Measurements from ENCODE around the gene P4HA1. TPM values are rescaled to one million over a fixed set of nuclear protein-coding genes. Genes with fewer than 3 reads are reported as not detected.

P4HA1 gene
- polyA plus RNA-seq, 3 donors, result 13.4 to 20.9 (median 20.4) TPM

DNA sequence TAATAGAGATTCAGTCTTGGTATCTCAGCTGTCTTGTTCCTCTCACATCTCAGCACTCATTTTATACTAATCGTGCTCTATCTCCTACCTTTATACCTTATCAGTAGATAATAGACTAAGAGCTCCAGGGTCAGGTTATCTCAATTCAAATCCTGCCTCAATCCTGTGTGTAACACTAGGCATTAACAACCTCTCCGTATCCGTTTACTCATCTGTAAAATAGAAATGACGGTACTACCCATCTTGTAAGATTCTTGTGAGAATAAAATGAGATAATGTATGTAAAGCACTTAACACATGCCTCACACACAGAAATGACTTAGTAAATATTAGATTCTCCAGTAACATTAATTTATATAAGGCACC, 622 bp upstream of the P4HA1 start:
- H3K27ac ChIP-seq (ENCODE audit: low read depth, low read length), result no peak overlapping the region

DNA sequence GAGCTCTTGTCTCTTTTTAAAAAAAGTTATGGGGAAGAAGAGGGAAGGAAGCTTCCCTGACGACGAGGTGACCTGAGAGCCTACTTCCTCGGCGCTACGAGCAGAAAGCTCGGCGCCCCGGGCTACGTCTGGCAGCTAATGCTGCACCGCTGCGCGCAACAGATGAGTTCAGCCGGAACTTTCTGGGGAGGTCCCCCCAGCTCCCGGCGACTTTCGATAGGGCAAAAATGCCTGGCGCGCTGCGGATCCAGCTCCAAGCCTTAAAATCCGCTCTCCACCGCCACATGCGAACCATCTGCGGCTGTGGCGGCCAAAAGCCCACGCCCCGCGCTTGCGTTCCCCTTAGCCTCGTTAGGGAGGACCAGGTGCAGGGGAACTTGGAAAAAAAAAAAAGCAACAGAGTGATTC, 621 bp downstream of the P4HA1 start:
- H3K27ac ChIP-seq (ENCODE audit: low read depth, low read length), result peak overlapping the region; percentile 21
- 0 to 1% (median 0%) methylated on average over 29 of the region's 29 CpGs for WGBS, 3 donors

More for the DNA sequence above, 622 bp upstream of the P4HA1 start:
- WGBS, 3 donors, result 29 to 51% (median 49%) methylated on average over 4 of the region's 4 CpGs

DNA sequence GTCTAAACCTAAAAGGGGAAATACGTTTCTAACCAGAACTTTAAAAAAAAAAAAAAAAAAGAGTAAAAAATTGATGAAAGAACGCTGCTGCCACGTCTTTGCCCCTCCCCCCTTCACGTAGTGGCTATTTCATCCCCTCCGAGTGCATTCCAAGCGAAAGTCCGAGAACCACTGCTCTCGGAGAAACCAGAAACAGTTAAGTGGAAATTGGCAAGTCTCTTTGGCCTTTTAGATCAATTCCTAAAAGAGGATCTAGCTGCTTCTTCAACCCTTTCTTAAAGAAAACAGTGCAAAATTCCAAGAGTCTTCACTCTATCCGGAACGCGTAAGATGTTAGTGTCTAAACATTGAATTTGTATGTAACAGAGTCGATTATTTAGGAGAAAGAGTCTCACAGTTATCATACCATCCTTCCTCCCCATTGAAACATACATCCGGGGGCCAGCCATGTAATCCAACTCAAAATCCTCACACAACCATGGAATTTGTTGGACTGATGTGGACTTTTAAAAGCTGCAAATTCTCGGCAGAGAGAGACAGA, 1.1 kb downstream of the P4HA1 start:
- 0% methylated on average over 14 of the region's 14 CpGs for WGBS, 3 donors
- no peak overlapping the region for H3K27ac ChIP-seq (ENCODE audit: low read depth, low read length)

DNA sequence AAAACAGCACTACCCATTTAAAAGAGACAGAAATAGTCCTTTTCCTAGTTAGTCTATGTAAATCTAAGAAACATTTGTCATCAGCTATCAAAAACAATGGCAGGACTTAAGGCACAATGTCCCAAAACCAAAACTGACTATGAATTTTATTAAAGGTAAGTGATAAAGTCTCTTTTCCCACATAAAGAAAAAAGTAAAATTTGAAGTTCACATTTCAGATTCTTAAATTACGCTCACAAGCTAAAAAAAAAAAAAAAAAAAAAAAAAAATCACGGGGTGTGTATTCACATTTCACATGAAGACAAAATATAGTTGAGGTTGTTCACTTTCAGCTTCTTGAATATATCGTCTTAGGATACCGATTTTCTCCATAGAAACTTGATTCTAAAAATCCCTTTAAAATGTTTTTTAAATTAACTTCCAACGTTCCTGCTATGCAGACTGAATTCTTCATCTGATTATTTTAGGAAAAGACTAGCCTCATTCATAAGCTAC, 1.6 kb downstream of the P4HA1 start:
- WGBS, 3 donors, result 2 to 8% (median 4%) methylated on average over 5 of the region's 5 CpGs
- H3K27ac ChIP-seq (ENCODE audit: low read depth, low read length), result no peak overlapping the region

- 49 to 55% (median 49%) methylated on average over 2 of the region's 2 CpGs for WGBS, 3 donors
- H3K27ac ChIP-seq (ENCODE audit: low read depth, low read length), result no peak overlapping the region
Measured at GRCh38 chr10:73093922-73094850, 2.5 kb downstream of the P4HA1 start.

- 96 to 100% (median 96%) methylated on average over 3 of the region's 3 CpGs for WGBS, 3 donors
- H3K27ac ChIP-seq (ENCODE audit: low read depth, low read length), result no peak overlapping the region
Measured at GRCh38 chr10:73092830-73093229, 3.8 kb downstream of the P4HA1 start.

GRCh38 chr10:73088304-73088703, 8.4 kb downstream of the P4HA1 start:
- no peak overlapping the region for H3K27ac ChIP-seq (ENCODE audit: low read depth, low read length)

DNA sequence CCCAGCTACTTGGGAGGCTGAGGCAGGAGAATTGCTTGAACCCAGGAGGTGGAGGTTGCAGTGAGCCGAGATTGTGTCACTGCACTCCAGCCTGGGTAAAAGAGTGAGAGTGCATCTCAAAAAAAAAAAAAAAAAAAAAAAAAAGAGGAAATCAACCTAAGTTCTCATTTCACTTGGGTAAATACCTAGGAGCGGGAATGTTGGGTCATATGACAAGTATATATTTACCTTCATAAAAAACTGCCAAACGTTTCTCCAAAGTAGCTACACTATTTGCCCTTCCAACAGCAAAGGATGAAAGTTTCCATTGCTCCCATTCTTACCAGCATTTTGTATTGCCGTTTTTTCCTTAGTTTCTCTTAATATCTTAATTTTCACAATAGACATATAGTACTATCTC, 9.8 kb downstream of the P4HA1 start:
- WGBS, 3 donors, result 38 to 72% (median 71%) methylated on average over 4 of the region's 4 CpGs
- H3K27ac ChIP-seq (ENCODE audit: low read depth, low read length), result no peak overlapping the region

DNA sequence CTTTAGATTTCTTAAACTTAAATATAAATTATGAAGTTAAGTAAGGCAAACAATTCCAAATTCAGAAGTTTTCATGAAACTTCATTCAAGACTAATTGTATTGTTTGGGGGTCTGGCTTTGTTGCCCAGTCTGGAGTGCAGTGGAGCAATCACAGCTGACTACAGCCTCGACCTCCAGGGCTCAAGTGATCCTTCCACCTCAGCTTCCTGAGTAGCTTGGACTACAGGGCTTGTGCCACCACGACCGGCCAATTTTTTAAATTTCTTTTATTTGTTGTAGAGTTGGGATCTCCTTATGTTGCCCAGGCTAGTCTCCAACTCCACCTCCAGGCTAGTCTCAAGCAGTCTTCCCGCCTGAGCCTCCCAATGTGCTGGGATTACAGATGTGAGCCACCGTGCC, 12.5 kb downstream of the P4HA1 start:
- no peak overlapping the region for H3K27ac ChIP-seq (ENCODE audit: low read depth, low read length)
- 88 to 91% (median 90%) methylated on average over 5 of the region's 5 CpGs for WGBS, 3 donors

DNA sequence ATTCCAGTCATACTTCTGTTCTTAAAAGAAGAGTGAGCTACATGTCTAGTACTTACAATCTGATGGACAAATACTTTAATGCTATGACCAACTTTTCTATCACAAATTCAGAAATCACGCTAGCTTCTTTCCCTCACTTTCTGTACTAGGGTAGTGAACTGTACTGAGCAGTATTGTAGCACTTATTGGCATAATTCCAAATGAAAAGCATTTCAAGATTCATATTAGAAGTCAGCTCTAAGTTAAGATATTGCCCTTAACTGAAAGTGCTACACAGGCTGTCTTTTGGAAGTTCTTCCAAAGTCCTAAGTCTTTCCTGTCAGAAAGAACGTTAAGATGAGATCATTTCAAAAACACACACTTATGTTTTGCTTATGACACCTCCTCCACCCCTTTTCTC, 13.4 kb downstream of the P4HA1 start:
- H3K27ac ChIP-seq (ENCODE audit: low read depth, low read length), result no peak overlapping the region
- WGBS, 3 donors, result 39 to 52% (median 47%) methylated on average over 2 of the region's 2 CpGs

DNA sequence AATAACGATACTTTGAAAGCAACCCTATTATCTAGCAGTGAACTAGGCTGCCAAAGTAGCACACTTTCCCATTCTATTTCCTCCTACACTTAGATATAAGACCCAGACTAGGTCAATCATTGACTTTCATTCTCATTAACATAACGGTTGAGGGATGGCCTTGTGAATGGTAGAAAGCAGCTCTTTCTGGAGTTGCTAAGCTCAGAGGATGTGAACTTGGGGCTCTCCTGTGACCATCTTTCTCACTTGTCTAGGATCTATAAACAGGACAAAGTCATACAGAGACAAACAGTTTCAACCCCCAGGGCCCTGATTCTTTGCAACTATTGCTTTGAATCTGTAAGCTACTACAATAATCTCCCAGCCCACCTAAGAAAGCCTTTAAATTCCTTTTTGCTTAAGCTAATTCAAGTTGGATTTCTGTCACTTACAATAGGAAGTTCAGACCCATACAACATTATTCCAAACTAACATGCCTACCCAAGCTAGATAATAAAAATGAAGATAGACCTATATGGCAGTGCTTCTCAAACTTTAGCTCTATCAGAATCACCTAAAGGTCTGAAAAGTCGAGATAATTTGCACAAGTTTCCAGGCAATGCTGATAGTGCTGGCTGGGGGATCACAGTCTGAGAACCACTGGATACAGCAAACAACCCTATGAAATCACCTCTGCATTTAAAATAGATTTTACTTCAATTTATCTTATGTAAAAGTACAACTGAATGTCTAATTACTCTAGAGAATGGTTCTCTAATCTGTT, 16.7 kb downstream of the P4HA1 start:
- H3K27ac ChIP-seq (ENCODE audit: low read depth, low read length), result no peak overlapping the region
- 40 to 93% (median 91%) methylated on average over 3 of the region's 3 CpGs for WGBS, 3 donors

DNA sequence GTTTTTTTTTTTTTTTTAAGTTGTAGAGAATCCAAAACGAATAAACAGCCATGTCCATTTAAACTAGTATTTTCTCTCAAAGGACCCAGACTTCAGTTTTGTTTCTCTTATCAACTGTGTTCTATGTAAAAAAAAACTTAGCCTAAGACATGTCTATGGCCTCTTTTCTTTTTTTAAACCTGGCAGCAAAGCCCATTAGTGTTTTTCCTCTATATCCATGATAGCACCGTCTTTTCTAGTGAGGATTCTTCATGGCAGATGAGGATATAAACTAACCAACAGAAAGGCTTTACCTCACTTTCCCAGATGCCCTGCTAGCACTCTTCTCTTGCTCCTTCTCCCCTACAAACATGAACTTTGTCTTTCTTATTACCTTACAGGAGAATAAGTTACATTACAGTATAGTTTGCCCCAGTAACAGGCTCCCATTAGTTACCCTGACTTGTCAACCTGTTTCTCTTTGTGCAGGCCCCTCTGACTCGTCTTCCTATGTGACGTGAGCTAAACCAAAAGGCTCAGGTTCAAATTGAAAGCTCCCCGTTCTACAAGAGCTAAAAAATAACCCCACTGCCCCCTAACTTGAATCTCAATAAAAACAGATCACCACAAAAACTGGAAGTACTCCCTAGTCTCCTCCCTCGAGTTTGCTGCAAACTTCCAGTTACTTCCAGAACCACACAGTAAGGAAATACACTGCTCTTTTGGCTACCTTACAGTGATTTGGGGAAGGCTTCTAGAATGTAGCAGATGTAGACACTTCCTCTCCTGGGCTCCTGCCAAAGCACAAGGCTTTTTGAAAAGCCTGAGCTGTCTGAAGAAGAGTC, 20.1 kb downstream of the P4HA1 start:
- WGBS, 3 donors, result 24 to 54% (median 25%) methylated on average over 6 of the region's 6 CpGs
- no peak overlapping the region for H3K27ac ChIP-seq (ENCODE audit: low read depth, low read length)

GRCh38 chr10:73075829-73076228, 20.8 kb downstream of the P4HA1 start:
- no peak overlapping the region for H3K27ac ChIP-seq (ENCODE audit: low read depth, low read length)
- WGBS, 3 donors, result 76 to 96% (median 96%) methylated on average over 3 of the region's 3 CpGs

- H3K27ac ChIP-seq (ENCODE audit: low read depth, low read length), result no peak overlapping the region
Measured at GRCh38 chr10:73073627-73074026, 23.0 kb downstream of the P4HA1 start.

DNA sequence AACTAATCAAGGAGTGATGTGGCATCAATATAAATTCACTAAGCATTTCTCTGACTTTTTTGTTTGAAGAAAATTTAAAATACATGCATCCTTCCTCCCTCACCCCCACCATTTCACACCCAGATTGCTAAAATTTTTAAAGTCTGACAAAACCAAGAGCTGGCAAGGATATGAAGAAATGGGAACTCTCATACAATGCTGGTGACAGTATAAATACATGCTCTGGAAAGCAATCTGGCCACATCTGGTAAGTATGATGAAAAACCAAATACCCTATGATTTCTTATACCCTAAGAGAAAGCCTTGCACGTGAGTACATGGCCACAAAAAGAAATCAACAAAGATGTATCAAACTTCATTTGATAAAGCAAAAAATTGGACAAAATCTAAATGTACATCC, 31.2 kb downstream of the P4HA1 start:
- no peak overlapping the region for H3K27ac ChIP-seq (ENCODE audit: low read depth, low read length)
- 76 to 94% (median 77%) methylated on average over 1 of the region's 1 CpG for WGBS, 3 donors

- H3K27ac ChIP-seq (ENCODE audit: low read depth, low read length), result no peak overlapping the region
- WGBS, 3 donors, result 55 to 98% (median 91%) methylated on average over 1 of the region's 1 CpG
Measured at GRCh38 chr10:73061743-73062142, 34.9 kb downstream of the P4HA1 start.

GRCh38 chr10:73060738-73061635, 35.7 kb downstream of the P4HA1 start:
- H3K27ac ChIP-seq (ENCODE audit: low read depth, low read length), result no peak overlapping the region
- WGBS, 3 donors, result 37 to 43% (median 38%) methylated on average over 5 of the region's 5 CpGs

DNA sequence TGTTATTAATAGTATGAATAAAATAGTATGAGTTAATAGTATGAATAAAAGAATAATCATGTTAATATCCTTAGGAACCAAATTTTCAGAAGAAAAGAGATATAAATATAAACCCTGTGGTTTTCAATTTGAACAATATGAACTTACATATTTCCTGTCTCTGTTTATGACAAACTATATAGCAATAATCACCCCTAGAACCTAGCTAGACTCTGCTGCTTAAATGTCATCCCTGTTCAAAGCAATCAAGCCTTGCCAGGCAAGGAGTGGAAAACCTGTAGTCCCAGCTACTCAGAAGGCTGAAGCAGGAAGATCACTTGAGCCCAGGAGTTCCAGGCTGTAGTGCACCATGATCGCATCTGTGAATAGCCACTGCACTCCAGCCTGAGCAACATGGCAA, 36.5 kb downstream of the P4HA1 start:
- no peak overlapping the region for H3K27ac ChIP-seq (ENCODE audit: low read depth, low read length)
- WGBS, 3 donors, result 92 to 100% (median 97%) methylated on average over 1 of the region's 1 CpG
